Fibroblast of mammary gland (primary cell): ENCODE measurements around the gene KLHL40.

Source experiments
- DNase-seq: peaks from one replicate; pipeline ENCODE4 v3.0.0-alpha.2; 2010; ENCODE audit warnings: low read depth
- H3K4me3 ChIP-seq: 2 replicates; pipeline ENCODE4 v1.5.1; 2011; ENCODE audit warnings: low read depth, mild to moderate bottlenecking, low read length, moderate library complexity; ENCODE audit not compliant: control insufficient read depth
- CTCF ChIP-seq: conservative IDR thresholded peaks from 2 replicates; pipeline ENCODE4 v1.5.1; 2011; ENCODE audit warnings: low read depth, low read length, inconsistent platforms; ENCODE audit not compliant: control insufficient read depth, insufficient read depth

Gene KLHL40

GRCh38 chr3:42723219-42723618, 37.9 kb downstream of the KLHL40 start:
- TF ChIP-seq CTCF, result no peak

GRCh38 chr3:42725454-42725853, 40.1 kb downstream of the KLHL40 start:
- H3K4me3 ChIP-seq, result no peak overlapping the region
- no peak for DNase-seq
- TF ChIP-seq CTCF, result no peak

More at GRCh38 chr3:42723219-42723618, 37.9 kb downstream of the KLHL40 start:
- H3K4me3 ChIP-seq, result no peak overlapping the region
- no peak for DNase-seq

DNA sequence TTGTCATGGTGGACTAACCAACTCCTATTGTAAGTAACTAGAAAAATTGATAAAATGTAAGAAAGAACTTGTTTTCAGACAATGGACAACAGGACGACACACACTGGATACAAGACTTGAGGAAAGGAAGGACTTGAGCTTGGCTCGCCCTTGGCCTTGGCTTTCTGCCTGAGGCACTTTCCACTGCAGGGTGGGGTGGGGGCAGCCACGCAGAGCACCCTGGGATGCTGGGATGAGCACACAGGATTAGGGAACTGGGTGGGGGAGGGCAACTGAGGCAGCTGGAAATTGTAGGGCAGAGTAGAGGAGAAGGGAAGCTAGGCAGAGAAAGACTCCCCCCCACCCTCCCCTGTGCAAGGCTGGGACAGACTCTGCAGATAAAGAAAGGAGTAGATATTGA, 42.7 kb downstream of the KLHL40 start:
- H3K4me3 ChIP-seq, result no peak overlapping the region
- DNase-seq, result no peak
- TF ChIP-seq CTCF, result no peak

GRCh38 chr3:42728668-42729364, 43.5 kb downstream of the KLHL40 start:
- H3K4me3 ChIP-seq, result no peak overlapping the region
- TF ChIP-seq CTCF, result no peak
- DNase-seq, result no peak

GRCh38 chr3:42729404-42730145, 44.2 kb downstream of the KLHL40 start:
- no peak for TF ChIP-seq CTCF
- no peak overlapping the region for H3K4me3 ChIP-seq
- DNase-seq, result no peak

DNA sequence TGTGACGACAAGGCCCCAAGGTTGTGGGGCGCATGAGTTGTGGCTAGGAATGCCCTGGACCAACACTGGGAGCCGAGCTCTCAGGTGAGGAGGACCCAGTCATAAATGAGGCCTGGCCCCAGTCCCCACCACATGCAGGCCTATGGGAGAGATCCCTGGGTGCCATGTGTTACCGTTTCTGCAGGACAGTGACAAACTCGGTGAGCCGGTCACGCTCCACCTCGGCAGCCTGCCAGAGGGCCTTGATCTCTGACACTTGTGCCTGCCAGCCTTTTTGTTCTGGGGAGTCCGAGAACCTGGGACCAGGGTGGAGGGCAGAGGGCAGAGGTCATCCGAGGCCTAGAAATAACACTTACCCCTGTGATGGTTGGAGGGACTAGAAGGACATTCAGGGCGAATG, 45.0 kb downstream of the KLHL40 start:
- no peak overlapping the region for H3K4me3 ChIP-seq
- DNase-seq, result no peak
- TF ChIP-seq CTCF, result no peak
